GM12891 (cell line): ENCODE data around the gene NUBP2. TPM values are rescaled to one million over a fixed set of nuclear protein-coding genes. Genes with fewer than 3 reads are reported as not detected.

Experiments used
- DNase-seq: peaks from one replicate; pipeline ENCODE4 v3.0.0; 2011; ENCODE audit warnings: low spot score; ENCODE audit not compliant: insufficient read length
- FAIRE-seq: peaks from 2 replicates; lab custom pipeline; 2011; peaks lifted over from hg19 to GRCh38; lab: Jason Lieb, UNC
- PAX5 ChIP-seq: IDR thresholded peaks from 2 replicates; pipeline ENCODE4 v1.6.1; 2011; ENCODE audit warnings: low read length, moderate library complexity, mild to moderate bottlenecking; ENCODE audit not compliant: insufficient read depth, severe bottlenecking
- POLR2A ChIP-seq: IDR thresholded peaks from 2 replicates; pipeline ENCODE4 v1.6.1; 2011; ENCODE audit warnings: low read depth, low read length, control low read depth
- POLR2AphosphoS5 ChIP-seq: IDR thresholded peaks from 2 replicates; pipeline ENCODE4 v1.6.1; 2011; ENCODE audit warnings: low read depth, low read length, control low read depth
- POU2F2 ChIP-seq: IDR thresholded peaks from 2 replicates; pipeline ENCODE4 v1.6.1; 2011; ENCODE audit warnings: low read depth, mild to moderate bottlenecking, control low read depth, low read length, moderate library complexity
- SPI1 ChIP-seq: IDR thresholded peaks from 2 replicates; pipeline ENCODE4 v1.6.1; 2011; ENCODE audit warnings: low read depth, low read length, control low read depth
- TAF1 ChIP-seq: IDR thresholded peaks from 2 replicates; pipeline ENCODE4 v1.6.1; 2011; ENCODE audit warnings: low read depth, low read length, control low read depth
- polyA plus RNA-seq: library from polyadenylated mRNA; unstranded; fragments of >200 nt; gene quantifications from one replicate; pipeline ENCODE4 v1.2.1, GENCODE V29; 2012; ENCODE audit warnings: low read depth, missing spikeins, inconsistent platforms; ENCODE audit not compliant: missing spikeins

Gene NUBP2, protein sequence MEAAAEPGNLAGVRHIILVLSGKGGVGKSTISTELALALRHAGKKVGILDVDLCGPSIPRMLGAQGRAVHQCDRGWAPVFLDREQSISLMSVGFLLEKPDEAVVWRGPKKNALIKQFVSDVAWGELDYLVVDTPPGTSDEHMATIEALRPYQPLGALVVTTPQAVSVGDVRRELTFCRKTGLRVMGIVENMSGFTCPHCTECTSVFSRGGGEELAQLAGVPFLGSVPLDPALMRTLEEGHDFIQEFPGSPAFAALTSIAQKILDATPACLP
- 43.5 TPM for polyA plus RNA-seq

DNA sequence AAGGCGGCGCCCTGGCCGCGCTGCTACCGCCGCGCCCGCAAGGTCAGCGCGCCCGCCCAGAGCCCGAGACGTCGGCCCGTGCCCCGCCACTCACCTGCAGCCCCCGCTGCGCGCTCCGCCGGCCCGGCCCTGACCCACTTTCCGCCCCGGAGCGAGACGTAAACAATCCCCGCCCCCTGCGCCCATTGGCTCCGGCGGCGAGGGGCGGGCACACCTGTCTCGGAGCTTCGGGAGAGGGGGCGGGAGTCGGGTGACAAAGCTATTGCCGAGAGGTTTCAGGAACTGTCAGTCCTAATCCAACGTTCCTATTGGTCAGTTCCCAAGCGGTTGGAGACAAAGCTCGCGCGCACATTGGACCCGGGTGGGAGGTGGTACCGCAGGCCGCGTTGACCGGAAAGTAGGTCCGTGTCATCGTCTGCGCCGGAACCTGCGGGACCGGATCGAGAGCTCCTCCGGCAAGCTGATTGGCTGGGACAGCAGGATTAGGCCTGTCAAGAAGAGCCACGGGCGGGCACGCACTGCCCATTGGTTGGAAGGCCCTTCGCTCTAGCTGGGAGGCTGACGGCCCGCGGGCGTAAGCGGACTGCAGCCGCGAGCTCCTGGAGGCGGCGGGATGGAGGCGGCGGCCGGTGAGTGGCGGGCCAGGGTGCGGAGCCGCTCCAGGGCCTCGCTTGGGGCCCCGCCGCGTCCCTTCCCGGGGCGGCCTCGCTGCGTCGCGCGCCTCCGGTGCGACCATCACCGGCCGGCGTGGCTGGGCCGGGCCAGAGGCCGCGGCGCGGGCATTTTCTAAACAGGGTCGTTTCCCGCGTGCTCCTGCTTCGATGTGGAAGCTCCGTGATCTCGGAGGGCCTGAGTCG, at the start of gene NUBP2, which contains the start of gene SPSB3:
NUBP2 (plus strand) TSS at position 553 of the 857 bp plus-strand sequence; CDS start at position 614, 61 bp downstream.
SPSB3 (minus strand) TSS at position 164 of the 857 bp plus-strand sequence. CDS start 1,088 bp downstream, outside the sequence.
- FAIRE-seq (peak; percentile 100), DNase-seq (peak; percentile 99)
- TF ChIP-seq POLR2A (peak; percentile 80), POLR2AphosphoS5 (peak; percentile 29; the same call in 1 of the 2 replicates), POU2F2 (peak; percentile 29), TAF1 (peak; percentile 55), PAX5 (no peak), SPI1 (no peak)

DNA sequence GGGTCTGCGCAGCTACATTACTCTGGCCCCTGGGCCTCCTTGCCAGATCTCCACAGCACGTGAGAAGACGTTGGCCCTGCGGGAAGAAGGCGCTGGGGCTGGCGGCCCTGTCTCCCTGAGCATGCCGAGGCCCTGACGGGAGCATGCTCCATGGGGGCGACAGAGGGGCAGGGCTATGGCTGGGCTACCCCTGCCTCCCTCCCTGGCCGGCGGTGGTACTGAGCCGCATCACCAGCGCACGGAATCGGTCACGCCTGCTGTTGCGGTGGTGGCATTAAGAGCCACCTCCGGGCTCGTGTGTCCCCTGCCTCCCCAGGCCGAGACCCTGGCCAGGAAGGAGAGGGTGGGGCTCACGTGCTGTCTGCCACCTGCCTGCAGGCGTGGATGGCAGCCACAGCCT, 48.6 kb upstream of the NUBP2 start:
- no peak for FAIRE-seq
- no peak for TF ChIP-seq POLR2AphosphoS5
- no peak for TF ChIP-seq SPI1
- TF ChIP-seq POU2F2: no peak
- no peak for TF ChIP-seq POLR2A
- TF ChIP-seq PAX5: no peak
- no peak for TF ChIP-seq TAF1
- no peak for DNase-seq

DNA sequence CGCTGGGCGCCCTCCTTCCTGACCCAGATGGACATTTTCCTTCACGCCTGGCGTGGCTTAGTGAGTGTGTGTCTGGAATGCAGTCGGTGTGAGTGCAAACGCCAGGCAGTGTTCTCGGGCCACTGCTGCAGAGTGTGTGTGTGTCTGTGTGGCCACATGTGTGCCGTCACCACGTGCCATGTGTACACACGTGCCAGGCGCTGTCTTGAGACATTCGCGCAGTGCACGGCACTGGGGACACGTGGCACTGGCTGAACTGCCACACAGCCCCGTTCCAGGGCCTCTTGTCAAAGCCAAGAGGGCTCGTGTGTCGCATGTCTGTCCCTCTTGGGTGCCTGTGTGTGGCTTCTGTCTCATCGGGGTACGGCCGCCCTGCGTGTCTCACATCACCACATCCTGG, 47.9 kb upstream of the NUBP2 start:
- FAIRE-seq (no peak), DNase-seq (no peak)
- TF ChIP-seq POLR2AphosphoS5 (no peak), TAF1 (no peak), PAX5 (no peak), SPI1 (no peak), POU2F2 (no peak)

DNA sequence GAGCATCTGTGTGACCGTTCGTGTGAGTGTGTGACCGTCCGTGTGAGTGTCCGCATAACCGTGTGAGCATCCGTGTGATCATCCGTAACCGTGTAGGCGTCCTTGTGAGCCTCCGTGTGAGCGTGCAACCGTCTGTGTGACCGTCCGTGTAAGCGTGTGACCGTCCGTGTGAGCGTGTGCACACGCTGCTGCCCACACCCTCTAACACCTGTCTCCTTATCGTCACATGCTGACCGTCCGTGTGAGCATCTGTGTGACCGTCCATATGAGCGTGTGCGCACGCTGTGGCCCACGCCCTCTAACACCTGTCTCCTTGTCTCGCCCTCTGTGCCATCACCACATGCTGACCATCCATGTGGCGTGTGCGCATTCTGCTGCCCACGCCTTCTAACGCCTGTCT, 42.5 kb upstream of the NUBP2 start:
- TF ChIP-seq TAF1: no peak
- TF ChIP-seq SPI1: no peak
- TF ChIP-seq POLR2AphosphoS5: no peak; the same call in 1 of the 2 replicates
- no peak for TF ChIP-seq POU2F2
- TF ChIP-seq POLR2A: no peak
- TF ChIP-seq PAX5: no peak
- DNase-seq (no peak), FAIRE-seq (no peak)

DNA sequence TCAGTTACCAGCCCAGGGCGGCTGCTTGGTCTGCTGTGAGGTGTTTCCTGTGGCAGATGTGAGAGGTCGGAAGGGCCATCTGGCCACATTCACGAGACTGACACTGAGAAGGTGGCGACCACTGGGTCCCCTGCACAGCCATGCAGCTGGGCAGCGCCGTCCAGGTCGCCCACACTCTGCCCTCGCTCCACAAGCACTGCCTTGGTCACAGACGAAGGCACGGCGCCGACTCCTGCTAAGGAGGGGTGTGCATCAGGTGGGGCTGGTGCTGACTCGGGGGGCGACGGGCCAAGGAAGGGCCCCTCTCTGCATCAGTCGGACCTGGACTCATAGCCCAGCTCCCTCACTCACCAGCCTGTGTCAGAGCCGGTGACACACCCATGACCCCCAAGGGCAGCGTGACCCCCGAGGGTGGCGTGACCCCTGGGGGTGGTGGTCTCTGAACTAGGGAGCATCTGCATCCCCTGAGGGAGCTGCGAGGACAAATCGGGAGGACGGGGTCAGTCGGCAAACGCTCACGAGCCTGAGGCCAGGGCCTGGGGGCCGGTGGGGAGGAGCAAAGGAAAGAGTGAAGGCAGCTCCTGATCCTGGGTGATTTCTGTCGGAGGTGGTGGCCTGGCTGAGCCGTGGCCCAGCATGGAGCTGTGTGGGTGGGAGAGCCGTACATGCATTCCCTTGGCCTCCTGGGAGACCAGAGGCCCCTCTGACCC, 41.8 kb upstream of the NUBP2 start:
- FAIRE-seq (no peak), DNase-seq (no peak)
- TF ChIP-seq POU2F2: no peak
- no peak for TF ChIP-seq TAF1
- TF ChIP-seq POLR2AphosphoS5: no peak
- no peak for TF ChIP-seq PAX5
- no peak for TF ChIP-seq POLR2A
- no peak for TF ChIP-seq SPI1

DNA sequence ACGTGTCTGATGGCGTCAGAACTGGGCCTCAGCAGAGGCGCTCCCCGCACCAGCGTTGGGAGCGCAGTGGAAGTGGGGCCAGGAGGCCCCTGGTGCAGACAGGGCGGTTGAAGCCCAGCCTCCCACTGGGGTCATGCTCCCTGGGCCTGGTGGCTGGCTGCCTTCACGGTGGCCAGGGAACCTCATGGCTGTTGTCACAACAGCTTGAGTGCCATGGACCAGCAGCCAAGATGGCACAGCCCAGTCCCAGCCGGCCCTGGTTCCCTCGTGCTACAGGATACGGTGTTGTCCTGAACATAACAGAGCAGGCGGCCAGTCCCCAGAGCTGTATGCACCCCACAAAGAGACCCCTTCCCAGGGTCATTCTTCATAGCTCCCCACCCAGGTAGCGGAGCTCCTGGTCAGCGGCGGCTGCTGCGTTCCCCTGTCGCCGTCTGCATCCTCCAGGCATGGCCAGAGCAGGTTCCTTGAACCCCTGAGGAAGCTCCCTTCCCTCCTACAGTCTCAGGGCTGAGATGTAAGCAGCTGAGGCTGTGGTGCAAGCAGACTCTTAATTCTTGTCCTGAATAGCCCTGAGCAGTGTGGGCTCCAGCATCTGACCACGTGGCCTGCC, 41.1 kb upstream of the NUBP2 start:
- DNase-seq: no peak
- FAIRE-seq: no peak
- TF ChIP-seq PAX5 (no peak), POLR2AphosphoS5 (no peak), TAF1 (no peak), POU2F2 (no peak), SPI1 (no peak), POLR2A (no peak)

DNA sequence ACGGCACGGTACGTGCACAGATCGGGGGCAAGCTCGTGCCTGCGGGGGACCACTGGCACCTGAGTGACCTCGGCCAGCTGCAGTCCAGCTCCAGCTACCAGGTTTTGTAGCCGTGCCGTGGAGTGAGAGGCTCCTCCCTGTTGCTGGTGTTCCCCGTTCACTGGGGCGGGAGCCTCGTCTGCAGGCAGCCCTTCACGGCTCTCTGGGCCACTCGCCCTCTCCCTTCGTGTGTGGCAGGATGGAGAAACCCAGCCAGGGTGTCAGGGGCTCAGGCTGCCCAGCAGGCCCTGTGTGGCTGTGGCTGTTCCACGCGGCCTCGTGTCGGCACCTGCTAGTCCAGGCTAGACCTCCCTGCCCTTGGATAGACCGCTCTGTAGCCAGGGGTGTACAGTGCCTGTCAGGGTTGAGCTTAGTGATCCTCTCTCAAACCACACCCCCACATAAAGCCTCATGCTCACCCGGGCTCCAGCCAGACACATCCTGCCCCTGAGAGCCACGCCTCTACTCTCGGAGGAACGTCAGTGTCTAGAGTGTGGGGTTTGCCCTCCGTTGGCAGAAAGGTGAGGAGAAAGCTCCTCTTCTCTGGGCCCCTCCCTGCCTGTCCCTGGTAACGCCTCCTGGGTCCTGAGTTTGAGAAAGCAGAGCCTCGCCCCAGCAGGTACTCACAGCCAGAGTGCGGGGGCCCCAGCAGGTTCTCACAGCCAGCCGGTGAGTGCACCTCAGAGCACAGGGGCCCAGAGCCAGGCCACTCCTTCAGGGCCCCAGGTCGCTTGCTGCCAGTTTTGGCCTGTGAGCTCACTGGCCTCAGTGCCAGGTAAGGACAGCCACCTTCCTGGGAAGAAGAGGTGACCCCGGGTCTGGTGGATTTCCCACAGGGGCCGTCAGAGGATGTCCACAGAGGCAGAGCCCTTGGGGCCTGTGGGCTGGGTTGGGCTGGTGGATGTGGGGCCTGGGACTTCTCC, 39.1 kb upstream of the NUBP2 start:
- DNase-seq: no peak
- no peak for FAIRE-seq
- TF ChIP-seq TAF1: no peak
- no peak for TF ChIP-seq POU2F2
- no peak for TF ChIP-seq SPI1
- TF ChIP-seq POLR2AphosphoS5: no peak
- no peak for TF ChIP-seq PAX5

DNA sequence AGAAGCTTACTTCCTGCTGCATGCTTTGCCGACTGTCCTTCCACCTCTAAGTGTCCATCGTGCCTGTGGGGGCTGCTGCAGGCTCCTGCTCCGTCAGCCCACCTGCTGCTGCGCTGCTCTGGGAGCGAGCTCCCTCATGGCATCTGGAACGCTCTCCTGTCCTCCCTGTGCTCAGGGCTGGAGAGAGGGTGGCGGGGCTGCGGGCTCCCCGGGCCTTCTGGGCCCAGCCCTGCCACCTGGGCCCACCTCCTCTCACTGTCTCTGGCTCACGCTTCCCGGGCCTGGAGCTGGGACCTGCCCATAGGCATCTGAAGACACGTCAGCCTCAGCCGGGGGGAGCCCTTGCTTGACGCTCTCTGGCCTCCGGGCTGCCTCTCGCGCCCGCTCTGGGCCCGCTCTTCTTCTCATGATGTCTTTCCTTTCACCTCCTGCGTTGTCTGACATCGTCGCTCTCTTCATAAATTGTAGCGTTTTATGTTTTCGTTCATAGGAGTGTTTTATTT, 38.4 kb upstream of the NUBP2 start:
- FAIRE-seq: no peak
- no peak for DNase-seq
- TF ChIP-seq POLR2A (no peak), PAX5 (no peak), POU2F2 (no peak), POLR2AphosphoS5 (no peak)
